GM23248 (cell line): ENCODE measurements around the gene TTC39C.

Experiments
- EZH2 ChIP-seq: fragments of 200-600 bp; sonication (generic); IDR thresholded peaks from 2 replicates; pipeline ENCODE4 v1.6.1; 2018; ENCODE audit warnings: antibody characterized with exemption, mild to moderate bottlenecking; ENCODE audit not compliant: insufficient read depth, poor library complexity, severe bottlenecking
- EZH2phosphoT487 ChIP-seq: fragments of 200-600 bp; sonication (generic); IDR thresholded peaks from 2 replicates; pipeline ENCODE4 v1.6.1; 2018; ENCODE audit warnings: antibody characterized with exemption, moderate library complexity, mild to moderate bottlenecking, low read depth; ENCODE audit not compliant: insufficient read depth

DNA sequence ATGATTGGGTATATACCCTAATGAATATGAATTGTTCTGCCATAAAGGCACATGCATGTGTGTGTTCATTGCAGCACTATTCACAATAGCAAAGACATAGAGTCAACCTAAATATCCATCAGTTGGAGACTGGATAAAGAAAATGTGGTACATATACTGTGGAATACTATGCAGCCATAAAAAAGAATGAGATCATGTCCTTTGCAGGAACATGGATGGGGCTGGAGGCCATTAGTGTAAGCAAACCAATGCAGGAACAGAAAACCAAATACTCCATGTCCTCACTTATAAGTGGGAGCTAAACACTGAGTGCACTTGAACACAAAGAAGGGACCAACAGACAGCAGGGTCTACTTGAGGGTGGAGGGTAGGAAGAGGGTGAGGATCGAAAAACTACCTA, 43.2 kb downstream of the TTC39C start:
- TF ChIP-seq EZH2: no peak
- no peak for TF ChIP-seq EZH2phosphoT487
